Measurements from ENCODE around the gene PLA2G2F.
"Not testable (repeated sequence)": the region's sequence is repeated elsewhere in the genome, so short reads cannot be mapped to it uniquely, and the experiment has no call there.

PLA2G2F gene

GRCh38 chr1:20114021-20114648 is 25.0 kb upstream of the PLA2G2F start:
- no peak for DNase-seq (ENCODE audit: low read depth)

GRCh38 chr1:20115479-20115878 is 23.6 kb upstream of the PLA2G2F start:
- DNase-seq (ENCODE audit: low read depth) = no peak

DNA sequence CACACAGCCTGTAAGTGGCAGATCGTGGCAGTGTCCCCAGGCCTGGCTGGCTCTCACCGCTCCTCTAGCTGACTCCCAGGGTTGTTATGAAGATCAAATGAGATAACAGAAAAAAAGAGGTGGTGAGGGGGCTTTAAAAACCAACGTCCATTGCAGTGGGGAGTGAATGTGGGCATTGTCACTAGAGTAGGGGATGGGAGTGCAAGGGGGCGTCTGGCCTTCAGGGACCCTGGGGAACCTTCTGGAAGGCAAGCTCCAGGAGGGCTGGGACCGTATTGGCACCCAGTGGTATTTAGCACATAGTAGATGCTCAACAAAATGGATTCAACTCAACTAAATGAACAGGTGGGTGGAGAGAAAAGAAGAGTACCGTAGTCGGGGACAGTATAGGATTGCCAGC is 23.2 kb upstream of the PLA2G2F start:
- no peak for DNase-seq (ENCODE audit: low read depth)

DNA sequence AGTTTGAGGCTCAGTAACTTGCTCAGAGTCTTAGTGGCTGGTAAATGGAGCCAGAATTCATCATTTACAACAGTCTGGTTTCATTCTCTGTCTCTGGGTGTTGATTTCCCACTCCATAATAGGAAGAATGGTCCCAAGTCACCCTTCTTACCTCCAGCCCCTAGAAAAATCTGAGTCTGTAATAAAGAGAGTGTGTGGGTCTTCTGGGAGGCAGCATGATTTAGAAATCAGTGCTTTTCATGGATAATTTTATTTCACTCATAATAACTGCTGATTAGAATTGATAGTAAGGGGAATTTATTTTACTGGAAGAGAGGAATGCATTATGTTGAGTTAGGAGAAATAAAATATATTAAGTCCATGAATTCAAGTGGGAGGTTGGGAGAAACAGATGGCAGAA is 21.9 kb upstream of the PLA2G2F start:
- no peak for DNase-seq (ENCODE audit: low read depth)

GRCh38 chr1:20119347-20119746 is 19.8 kb upstream of the PLA2G2F start, which contains the start of gene PLA2G2D:
Gene PLA2G2D, minus strand, starts transcription at chr1:20119536. Its CDS starts 38 bp downstream, at chr1:20119498.
- DNase-seq (ENCODE audit: low read depth) = no peak

- DNase-seq (ENCODE audit: low read depth) = no peak
Measured at GRCh38 chr1:20120796-20121195, 18.3 kb upstream of the PLA2G2F start.

- DNase-seq (ENCODE audit: low read depth) = no peak
Measured at GRCh38 chr1:20123722-20124455, 15.2 kb upstream of the PLA2G2F start.

DNA sequence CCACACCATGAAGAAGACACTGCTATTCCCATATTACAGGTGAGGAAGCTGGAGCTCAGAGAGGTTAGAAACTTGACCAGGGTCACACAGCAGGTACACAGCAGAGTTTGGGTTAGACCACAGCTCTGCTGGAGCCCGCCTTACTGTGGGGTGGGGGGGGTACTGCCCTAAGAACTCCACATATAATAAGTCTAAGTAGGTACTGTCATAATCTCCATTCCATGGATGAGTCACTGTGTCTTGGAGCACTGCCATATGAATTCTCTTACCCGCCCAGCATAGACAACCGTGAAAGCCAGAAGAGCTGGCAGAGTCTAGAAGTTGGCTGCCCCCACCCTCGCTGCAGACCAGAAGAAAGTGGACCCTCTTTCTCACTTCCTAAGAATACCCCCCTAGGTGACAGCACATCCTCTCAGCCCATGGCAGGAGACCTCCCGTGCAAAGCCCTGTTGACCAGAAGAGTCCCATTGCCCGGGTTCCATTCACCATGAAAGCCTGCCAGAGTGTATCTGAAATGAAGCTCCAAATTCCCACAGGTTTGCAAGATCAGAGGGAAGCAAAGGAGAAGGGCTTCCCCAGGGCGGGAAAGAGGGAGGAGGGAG is 14.6 kb upstream of the PLA2G2F start:
- DNase-seq (ENCODE audit: low read depth) = peak; percentile 26

- no peak for DNase-seq (ENCODE audit: low read depth)
Measured at GRCh38 chr1:20125100-20125499, 14.0 kb upstream of the PLA2G2F start.

- no peak for DNase-seq (ENCODE audit: low read depth)
Measured at GRCh38 chr1:20126041-20126805, 12.9 kb upstream of the PLA2G2F start.

- no peak for DNase-seq (ENCODE audit: low read depth)
Measured at GRCh38 chr1:20126806-20127440, 12.2 kb upstream of the PLA2G2F start.

DNA sequence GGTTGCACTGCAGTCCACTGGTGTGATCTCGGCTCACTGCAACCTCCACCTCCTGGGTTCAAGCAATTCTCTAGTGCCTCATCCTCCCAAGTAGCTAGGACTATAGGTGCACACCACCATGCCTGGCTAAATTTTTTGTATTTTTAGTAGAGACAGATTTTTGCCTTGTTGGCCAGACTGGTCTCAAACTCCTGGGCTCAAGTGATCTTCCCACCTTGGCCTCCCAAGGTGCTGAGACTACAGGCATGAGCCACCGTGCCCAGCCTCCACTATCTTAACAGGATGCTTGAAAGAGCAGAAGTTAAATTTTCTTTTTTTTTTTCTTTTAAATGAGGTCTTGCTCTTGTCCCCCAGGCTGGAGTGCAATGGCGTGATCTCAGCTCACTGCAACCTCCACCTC is 8.6 kb upstream of the PLA2G2F start:
- DNase-seq (ENCODE audit: low read depth) = not testable (repeated sequence)

- no peak for DNase-seq (ENCODE audit: low read depth)
Measured at GRCh38 chr1:20134995-20135394, 4.1 kb upstream of the PLA2G2F start.

GRCh38 chr1:20136249-20136648 is 2.9 kb upstream of the PLA2G2F start:
- no peak for DNase-seq (ENCODE audit: low read depth)

- no peak for DNase-seq (ENCODE audit: low read depth)
Measured at GRCh38 chr1:20137055-20137454, 2.1 kb upstream of the PLA2G2F start.

GRCh38 chr1:20137604-20138003 is 1.5 kb upstream of the PLA2G2F start:
- no peak for DNase-seq (ENCODE audit: low read depth)

DNA sequence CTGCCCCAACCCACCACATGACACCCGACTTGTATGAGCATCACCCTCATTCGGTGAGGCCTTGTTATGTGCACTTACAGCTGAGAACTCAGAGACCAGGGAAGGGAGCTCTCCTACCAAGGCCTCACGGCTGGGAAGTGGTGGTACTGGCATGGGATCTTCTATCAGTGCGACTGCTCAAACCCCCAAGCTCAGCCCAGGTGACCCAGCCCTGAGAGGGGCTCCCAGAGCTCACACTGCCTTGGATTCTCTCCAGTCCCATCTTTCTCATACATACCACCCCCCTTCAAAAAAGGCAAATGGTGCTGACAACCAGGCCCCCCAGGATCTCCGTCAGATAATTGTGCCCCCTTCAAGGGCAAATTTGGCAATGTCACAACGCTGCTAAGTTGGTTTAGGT is 777 bp upstream of the PLA2G2F start:
- DNase-seq (ENCODE audit: low read depth) = no peak

- no peak for DNase-seq (ENCODE audit: low read depth)
Measured at GRCh38 chr1:20139776-20140612, 871 bp downstream of the PLA2G2F start.

- DNase-seq (ENCODE audit: low read depth) = no peak
Measured at GRCh38 chr1:20141001-20141400, 1.9 kb downstream of the PLA2G2F start.

GRCh38 chr1:20141466-20141865 is 2.3 kb downstream of the PLA2G2F start:
- no peak for DNase-seq (ENCODE audit: low read depth)
